GM12878 (cell line): ENCODE measurements around the gene SIRT3. TPM values are rescaled to one million over a fixed set of nuclear protein-coding genes. Genes with fewer than 3 reads are reported as not detected.
A peak's percentile ranks its signal among the peaks of the same experiment; 100 is the strongest.

ENCODE experiments used
- ATAC-seq: fragments of 200-7000 bp; cut with Tn5 transposase; 3 replicates; pipeline ENCODE4 v1.9.1; 2020; ENCODE audit warnings: mild to moderate bottlenecking, moderate library complexity
- BruUV-seq: library from RNA; stranded (reverse); fragments of 400-500 nt; replicated peaks from 2 replicates; lab custom pipeline; 2021; lab: Mats Ljungman, UMichigan
- CTCF ChIA-PET: fragments of 300-600 bp; sonication (Branson Sonifier 250); formaldehyde crosslinking; extraction: SDS; loops from one replicate; lab custom pipeline; 2021; ENCODE audit warnings: inconsistent platforms; lab: Yijun Ruan, JAX
- POLR2A ChIA-PET: fragments of 350-600 bp; formaldehyde crosslinking; extraction: SDS; loops from one replicate; lab custom pipeline; 2021; ENCODE audit warnings: inconsistent platforms; lab: Charles Lee
- RAD21 ChIA-PET: fragments of 300-600 bp; sonication (Branson Sonifier 250); formaldehyde crosslinking; loops from one replicate; lab custom pipeline; 2023; ENCODE audit warnings: antibody characterized with exemption; ENCODE audit not compliant: unreplicated experiment; lab: Charles Lee
- SMC1A ChIA-PET: fragments of 300-600 bp; sonication (Branson Sonifier 250); formaldehyde crosslinking; loops from one replicate; lab custom pipeline; 2023; ENCODE audit not compliant: unreplicated experiment, uncharacterized antibody; lab: Charles Lee
- DNase-seq: peaks from one replicate; pipeline ENCODE4 v3.0.0-alpha.2; 2011; ENCODE audit warnings: low read depth, low spot score
- FAIRE-seq: peaks from 3 replicates; lab custom pipeline; 2011; peaks lifted over from hg19 to GRCh38; lab: Jason Lieb, UNC
- H2AFZ ChIP-seq: 2 replicates; pipeline ENCODE4 v1.6.0; 2011; ENCODE audit warnings: low read depth, low read length, control low read depth; ENCODE audit not compliant: control insufficient read depth
- H3K27ac ChIP-seq: 2 replicates; pipeline ENCODE4 v1.5.1; 2011; ENCODE audit warnings: control low read depth; ENCODE audit not compliant: control insufficient read depth, insufficient read depth
- H3K27me3 ChIP-seq, 2 experiments: replicated peaks in 1 of 2; 2 replicates each; pipeline versions ENCODE4 v1.6.0 to v1.6.1; 2011; ENCODE audit warnings: low read length in 1 of 2; ENCODE audit not compliant: control insufficient read depth in 2 of 2, insufficient read depth in 2 of 2
- H3K36me3 ChIP-seq, 2 experiments: 2 replicates each; pipeline ENCODE4 v1.5.1; 2011; ENCODE audit warnings: low read length in 1 of 2; ENCODE audit not compliant: control insufficient read depth in 2 of 2, insufficient read depth in 2 of 2
- H3K4me1 ChIP-seq: 2 replicates; pipeline ENCODE4 v1.6.1; 2011; ENCODE audit warnings: mild to moderate bottlenecking, low read length, moderate library complexity, mixed read lengths; ENCODE audit not compliant: control insufficient read depth, insufficient read depth
- H3K4me2 ChIP-seq: 2 replicates; pipeline ENCODE4 v1.6.0; 2011; ENCODE audit warnings: control low read depth; ENCODE audit not compliant: control insufficient read depth, insufficient read depth
- H3K4me3 ChIP-seq: fragments of 200-600 bp; sonication (generic); 2 replicates; pipeline ENCODE4 v1.5.1; 2016
- H3K79me2 ChIP-seq: 2 replicates; pipeline ENCODE4 v1.6.0; 2011; ENCODE audit warnings: low read length; ENCODE audit not compliant: control insufficient read depth, insufficient read depth
- H3K9ac ChIP-seq: 2 replicates; pipeline ENCODE4 v1.8.0; 2011; ENCODE audit warnings: low read length, control low read depth, mixed read lengths; ENCODE audit not compliant: control insufficient read depth, insufficient read depth
- H3K9me3 ChIP-seq: replicated peaks from 3 replicates; pipeline ENCODE4 v1.5.1; 2011; ENCODE audit warnings: mild to moderate bottlenecking, low read length; ENCODE audit not compliant: control insufficient read depth, insufficient read depth
- H4K20me1 ChIP-seq: 2 replicates; pipeline ENCODE4 v1.6.0; 2011; ENCODE audit not compliant: control insufficient read depth, insufficient read depth
- BCL3 ChIP-seq: IDR thresholded peaks from 2 replicates; pipeline ENCODE4 v1.6.1; 2011; ENCODE audit warnings: borderline replicate concordance, low read depth, mild to moderate bottlenecking, moderate library complexity, low read length; ENCODE audit not compliant: insufficient read depth, poor library complexity, severe bottlenecking
- E2F4 ChIP-seq: IDR thresholded peaks from 2 replicates; pipeline ENCODE4 v1.6.1; 2012; ENCODE audit warnings: low read depth, low read length, improper control_type of control experiment
- MTA2 ChIP-seq: fragments of 450-650 bp; IDR thresholded peaks from 2 replicates; pipeline ENCODE4 v1.6.1; 2016; ENCODE audit warnings: low read depth, mild to moderate bottlenecking, moderate library complexity
- RBBP5 ChIP-seq: fragments of 200-600 bp; sonication (generic); conservative IDR thresholded peaks from 2 replicates; pipeline ENCODE4 v1.6.1; 2016
- TCF7 ChIP-seq: IDR thresholded peaks from 2 replicates; pipeline ENCODE4 v1.6.1; 2014; ENCODE audit warnings: antibody characterized with exemption, borderline replicate concordance
- WGBS: methylation state at CpG from one replicate; pipeline ENCODE4 v1.1.6; 2016; ENCODE audit warnings: low lambda C conversion rate; ENCODE audit not compliant: insufficient replicate concordance, insufficient coverage; ENCODE audit errors: missing lambda C conversion rate; 5-methylcytosine and 5-hydroxymethylcytosine counted together
- in situ Hi-C: fragments of 300-500 bp; cut with MboI; formaldehyde crosslinking; loops from 9 replicates; pipeline ENCODE4 v1.14.3; 2018; ENCODE audit warnings: mixed read lengths
- intact Hi-C: fragments of 100-400 bp; cut with micrococcal nuclease; formaldehyde crosslinking; loops from one replicate; pipeline ENCODE4 v1.14.2; 2022; ENCODE audit not compliant: unreplicated experiment
- polyA plus RNA-seq, 11 experiments: library from polyadenylated mRNA; depleted of rRNA in 4 of 11; unstranded in 6 of 11; stranded (reverse) in 5 of 11; fragments of >200 nt; fragmentation: Nextera tagmentation in 4 of 11; fragmentation: Illumina TruSeq in 1 of 11; extraction: Ambion mirVana in 4 of 11; extraction: Trizol in 1 of 11; gene quantifications; 1 replicate in 1 of 11; 2 replicates in 10 of 11; pipeline versions ENCODE4 v1.2.1 to v1.2.3, GENCODE V29; 2011 to 2016; ENCODE audit warnings: inconsistent platforms in 2 of 11, missing spikeins in 2 of 11, low read depth in 1 of 11
- total RNA-seq, 4 experiments: library from RNA; depleted of rRNA in 3 of 4; stranded (reverse); fragments of >200 nt in 3 of 4; fragmentation: Illumina TruSeq in 1 of 4; extraction: Trizol in 1 of 4; gene quantifications; 2 replicates each; pipeline versions ENCODE4 v1.2.1 to v1.2.3, GENCODE V29; 2013 to 2021
- TF ChIP-seq, protein P1 (sequence below): fragments of 450-650 bp; formaldehyde crosslinking; IDR thresholded peaks from 2 replicates; pipeline ENCODE4 v1.5.0; 2022; ENCODE audit warnings: mild to moderate bottlenecking, missing genetic modification characterization
- TF ChIP-seq, protein P2 (sequence below): IDR thresholded peaks from 2 replicates; pipeline ENCODE4 v1.6.1; 2011; ENCODE audit warnings: low read depth, mild to moderate bottlenecking, low read length, moderate library complexity, borderline replicate concordance; ENCODE audit errors: extremely low read depth
- TF ChIP-seq, protein P3 (sequence below): fragments of 450-650 bp; IDR thresholded peaks from 2 replicates; pipeline ENCODE4 v1.6.1; 2017; ENCODE audit warnings: antibody characterized with exemption, mild to moderate bottlenecking, moderate library complexity
- TF ChIP-seq, protein P4 (sequence below): fragments of 450-650 bp; IDR thresholded peaks from 2 replicates; pipeline ENCODE4 v1.6.1; 2017; ENCODE audit warnings: low read depth, mild to moderate bottlenecking, moderate library complexity

The SIRT3 gene
- total and polyA plus RNA-seq, 10 of the 15 experiments (the other 5 are each of a cell fraction or from before 2014, with no cell fraction given): 0.90 to 23.2 (median 12.6) TPM

DNA sequence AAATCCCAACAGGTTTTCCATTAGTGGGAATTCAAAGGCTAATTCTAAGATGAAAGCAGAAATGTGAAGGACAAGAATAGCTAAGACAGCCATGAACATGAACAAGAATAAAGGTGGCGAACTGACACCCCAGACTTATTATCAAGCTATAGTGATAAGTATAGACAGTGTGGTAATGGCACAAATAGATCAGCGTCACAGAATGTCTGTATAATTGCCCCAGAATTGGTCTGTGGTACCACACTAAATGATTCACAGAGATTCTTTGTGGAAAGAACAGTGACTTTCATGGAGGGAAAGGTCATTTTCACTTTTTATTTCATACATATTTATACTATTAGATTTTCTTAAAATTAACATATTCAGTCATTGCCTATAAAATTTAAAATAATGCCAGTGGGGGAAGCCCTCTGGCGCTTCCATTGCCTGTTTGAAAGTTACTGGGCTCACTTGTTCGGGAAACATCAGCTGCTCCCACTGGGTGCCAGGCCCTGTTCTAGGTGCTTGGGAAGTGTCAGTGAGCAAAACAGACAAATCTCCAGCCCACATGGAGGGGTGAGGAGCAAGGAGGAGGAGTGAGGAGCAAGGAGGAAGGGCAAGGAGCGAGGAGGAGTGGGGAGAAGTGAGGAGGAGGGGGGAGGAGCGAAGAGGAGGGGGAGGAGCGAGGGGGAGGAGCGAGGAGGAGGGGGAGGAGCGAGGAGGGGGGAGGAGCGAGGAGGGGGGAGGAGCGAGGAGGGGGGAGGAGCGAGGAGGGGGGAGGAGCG, 30.7 kb upstream of the SIRT3 start:
- 60% methylated on average over 4 of the region's 13 CpGs for WGBS
- no peak overlapping the region for H3K27ac ChIP-seq
- no TSS peak for BruUV-seq
- no peaks in the 10 kb centered on the region for H3K36me3 ChIP-seq
- FAIRE-seq (no peak), DNase-seq (no peak), ATAC-seq (no peak)
- H3K27me3 ChIP-seq: no peaks in the 10 kb centered on the region
- CTCF ChIA-PET: interaction anchor here (0.9 to 4.2 kb wide), 6 partner anchors 9 to 183 kb away, joined by 3 to 37 read pairs (median 4); partner anchors contain the start of gene IFITM2
- H3K4me3 ChIP-seq: no peak overlapping the region
- SMC1A ChIA-PET: interaction anchor here (0.9 to 2.7 kb wide), 9 partner anchors 10 to 89 kb away, joined by 3 to 8 read pairs (median 4); partner anchors contain the start of genes BET1L and RIC8A
- peaks cover 14% of the 10 kb centered on the region for H3K4me1 ChIP-seq
- no peak overlapping the region for H3K4me2 ChIP-seq
- no peaks in the 10 kb centered on the region for H4K20me1 ChIP-seq
- POLR2A ChIA-PET: interaction anchor here (1.1 to 2.5 kb wide), 7 partner anchors 9 to 88 kb away, joined by 3 to 35 read pairs (median 11); partner anchors contain the start of genes BET1L, PGGHG and RIC8A
- peaks cover 7% of the 10 kb centered on the region for H3K79me2 ChIP-seq
- H2AFZ ChIP-seq: peak overlapping the region; percentile 29
- RAD21 ChIA-PET: interaction anchor here (1.5 to 2.2 kb wide), 4 partner anchors 59 to 88 kb away, joined by 4 to 36 read pairs (median 7); partner anchors contain the start of genes BET1L and RIC8A
- in situ Hi-C loops: no loop called here
- H3K9me3 ChIP-seq: no peaks in the 10 kb centered on the region; the same call in 2 of the 3 replicates
- no peak overlapping the region for H3K9ac ChIP-seq
- intact Hi-C loops: loop anchor here (10.0 kb wide), 1 partner anchor 88 kb away; no protein-coding TSS in a partner anchor
- TF ChIP-seq BCL3 (no peak), RBBP5 (no peak), MTA2 (no peak), TCF7 (no peak), E2F4 (no peak)
- TF ChIP-seq, protein P1, sequence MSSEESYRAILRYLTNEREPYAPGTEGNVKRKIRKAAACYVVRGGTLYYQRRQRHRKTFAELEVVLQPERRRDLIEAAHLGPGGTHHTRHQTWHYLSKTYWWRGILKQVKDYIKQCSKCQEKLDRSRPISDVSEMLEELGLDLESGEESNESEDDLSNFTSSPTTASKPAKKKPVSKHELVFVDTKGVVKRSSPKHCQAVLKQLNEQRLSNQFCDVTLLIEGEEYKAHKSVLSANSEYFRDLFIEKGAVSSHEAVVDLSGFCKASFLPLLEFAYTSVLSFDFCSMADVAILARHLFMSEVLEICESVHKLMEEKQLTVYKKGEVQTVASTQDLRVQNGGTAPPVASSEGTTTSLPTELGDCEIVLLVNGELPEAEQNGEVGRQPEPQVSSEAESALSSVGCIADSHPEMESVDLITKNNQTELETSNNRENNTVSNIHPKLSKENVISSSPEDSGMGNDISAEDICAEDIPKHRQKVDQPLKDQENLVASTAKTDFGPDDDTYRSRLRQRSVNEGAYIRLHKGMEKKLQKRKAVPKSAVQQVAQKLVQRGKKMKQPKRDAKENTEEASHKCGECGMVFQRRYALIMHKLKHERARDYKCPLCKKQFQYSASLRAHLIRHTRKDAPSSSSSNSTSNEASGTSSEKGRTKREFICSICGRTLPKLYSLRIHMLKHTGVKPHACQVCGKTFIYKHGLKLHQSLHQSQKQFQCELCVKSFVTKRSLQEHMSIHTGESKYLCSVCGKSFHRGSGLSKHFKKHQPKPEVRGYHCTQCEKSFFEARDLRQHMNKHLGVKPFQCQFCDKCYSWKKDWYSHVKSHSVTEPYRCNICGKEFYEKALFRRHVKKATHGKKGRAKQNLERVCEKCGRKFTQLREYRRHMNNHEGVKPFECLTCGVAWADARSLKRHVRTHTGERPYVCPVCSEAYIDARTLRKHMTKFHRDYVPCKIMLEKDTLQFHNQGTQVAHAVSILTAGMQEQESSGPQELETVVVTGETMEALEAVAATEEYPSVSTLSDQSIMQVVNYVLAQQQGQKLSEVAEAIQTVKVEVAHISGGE (CRISPR knock-in tag): no peak
- TF ChIP-seq, protein P2, sequence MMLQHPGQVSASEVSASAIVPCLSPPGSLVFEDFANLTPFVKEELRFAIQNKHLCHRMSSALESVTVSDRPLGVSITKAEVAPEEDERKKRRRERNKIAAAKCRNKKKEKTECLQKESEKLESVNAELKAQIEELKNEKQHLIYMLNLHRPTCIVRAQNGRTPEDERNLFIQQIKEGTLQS: no peak
- TF ChIP-seq, protein P3, sequence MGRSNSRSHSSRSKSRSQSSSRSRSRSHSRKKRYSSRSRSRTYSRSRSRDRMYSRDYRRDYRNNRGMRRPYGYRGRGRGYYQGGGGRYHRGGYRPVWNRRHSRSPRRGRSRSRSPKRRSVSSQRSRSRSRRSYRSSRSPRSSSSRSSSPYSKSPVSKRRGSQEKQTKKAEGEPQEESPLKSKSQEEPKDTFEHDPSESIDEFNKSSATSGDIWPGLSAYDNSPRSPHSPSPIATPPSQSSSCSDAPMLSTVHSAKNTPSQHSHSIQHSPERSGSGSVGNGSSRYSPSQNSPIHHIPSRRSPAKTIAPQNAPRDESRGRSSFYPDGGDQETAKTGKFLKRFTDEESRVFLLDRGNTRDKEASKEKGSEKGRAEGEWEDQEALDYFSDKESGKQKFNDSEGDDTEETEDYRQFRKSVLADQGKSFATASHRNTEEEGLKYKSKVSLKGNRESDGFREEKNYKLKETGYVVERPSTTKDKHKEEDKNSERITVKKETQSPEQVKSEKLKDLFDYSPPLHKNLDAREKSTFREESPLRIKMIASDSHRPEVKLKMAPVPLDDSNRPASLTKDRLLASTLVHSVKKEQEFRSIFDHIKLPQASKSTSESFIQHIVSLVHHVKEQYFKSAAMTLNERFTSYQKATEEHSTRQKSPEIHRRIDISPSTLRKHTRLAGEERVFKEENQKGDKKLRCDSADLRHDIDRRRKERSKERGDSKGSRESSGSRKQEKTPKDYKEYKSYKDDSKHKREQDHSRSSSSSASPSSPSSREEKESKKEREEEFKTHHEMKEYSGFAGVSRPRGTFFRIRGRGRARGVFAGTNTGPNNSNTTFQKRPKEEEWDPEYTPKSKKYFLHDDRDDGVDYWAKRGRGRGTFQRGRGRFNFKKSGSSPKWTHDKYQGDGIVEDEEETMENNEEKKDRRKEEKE: no peak
- TF ChIP-seq, protein P4, sequence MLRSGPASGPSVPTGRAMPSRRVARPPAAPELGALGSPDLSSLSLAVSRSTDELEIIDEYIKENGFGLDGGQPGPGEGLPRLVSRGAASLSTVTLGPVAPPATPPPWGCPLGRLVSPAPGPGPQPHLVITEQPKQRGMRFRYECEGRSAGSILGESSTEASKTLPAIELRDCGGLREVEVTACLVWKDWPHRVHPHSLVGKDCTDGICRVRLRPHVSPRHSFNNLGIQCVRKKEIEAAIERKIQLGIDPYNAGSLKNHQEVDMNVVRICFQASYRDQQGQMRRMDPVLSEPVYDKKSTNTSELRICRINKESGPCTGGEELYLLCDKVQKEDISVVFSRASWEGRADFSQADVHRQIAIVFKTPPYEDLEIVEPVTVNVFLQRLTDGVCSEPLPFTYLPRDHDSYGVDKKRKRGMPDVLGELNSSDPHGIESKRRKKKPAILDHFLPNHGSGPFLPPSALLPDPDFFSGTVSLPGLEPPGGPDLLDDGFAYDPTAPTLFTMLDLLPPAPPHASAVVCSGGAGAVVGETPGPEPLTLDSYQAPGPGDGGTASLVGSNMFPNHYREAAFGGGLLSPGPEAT: no peak
